Keratinocyte (primary cell): Measurements from ENCODE around the gene TPD52L1. TPM values are rescaled to one million over a fixed set of nuclear protein-coding genes. Genes with fewer than 3 reads are reported as not detected.
"Not testable (repeated sequence)": the region's sequence is repeated elsewhere in the genome, so short reads cannot be mapped to it uniquely, and the experiment has no call there.

Source experiments
- DNase-seq: peaks from one replicate; pipeline ENCODE4 v3.0.0-alpha.2; 2011; ENCODE audit warnings: low read depth, missing footprints, low spot score
- FAIRE-seq: peaks from 2 replicates; lab custom pipeline; 2011; peaks lifted over from hg19 to GRCh38; lab: Jason Lieb, UNC
- H2AFZ ChIP-seq: 2 replicates; pipeline ENCODE4 v1.6.0; 2012; ENCODE audit warnings: low read length, control low read depth, inconsistent platforms; ENCODE audit not compliant: control insufficient read depth
- H3K27ac ChIP-seq: 2 replicates; pipeline ENCODE4 v1.5.1; 2011; ENCODE audit warnings: low read length; ENCODE audit not compliant: control insufficient read depth, insufficient read depth
- H3K27me3 ChIP-seq: 3 replicates; pipeline ENCODE4 v1.6.0; 2011; ENCODE audit warnings: low read length; ENCODE audit not compliant: control insufficient read depth, insufficient read depth; ENCODE audit errors: extremely low read depth
- H3K36me3 ChIP-seq, 2 experiments: 2 replicates in 1 of 2; 3 replicates in 1 of 2; pipeline ENCODE4 v1.5.1; 2011; ENCODE audit warnings: low read length in 2 of 2, mild to moderate bottlenecking in 1 of 2; ENCODE audit not compliant: control insufficient read depth in 2 of 2, insufficient read depth in 2 of 2; ENCODE audit errors: extremely low read depth in 1 of 2
- H3K4me1 ChIP-seq: 3 replicates; pipeline ENCODE4 v1.5.1; 2011; ENCODE audit warnings: low read length; ENCODE audit not compliant: control insufficient read depth, insufficient read depth; ENCODE audit errors: extremely low read depth
- H3K4me2 ChIP-seq: 3 replicates; pipeline ENCODE4 v1.6.0; 2011; ENCODE audit warnings: low read depth, low read length; ENCODE audit not compliant: control insufficient read depth, insufficient read depth; ENCODE audit errors: extremely low read depth
- H3K4me3 ChIP-seq, 3 experiments: fragments of 200-600 bp in 1 of 3; sonication (generic) in 1 of 3; 2 replicates in 2 of 3; 3 replicates in 1 of 3; pipeline ENCODE4 v1.5.1; 2011 to 2016; ENCODE audit warnings: low read length in 3 of 3, mild to moderate bottlenecking in 3 of 3, control low read depth in 2 of 3, inconsistent platforms in 1 of 3, low read depth in 1 of 3, mixed read lengths in 1 of 3, mixed run types in 1 of 3, moderate library complexity in 1 of 3; ENCODE audit not compliant: control insufficient read depth in 2 of 3, insufficient read depth in 2 of 3; ENCODE audit errors: extremely low read depth in 1 of 3
- H3K79me2 ChIP-seq: 2 replicates; pipeline ENCODE4 v1.6.0; 2012; ENCODE audit warnings: low read length; ENCODE audit not compliant: control insufficient read depth, insufficient read depth
- H3K9ac ChIP-seq: 3 replicates; pipeline ENCODE4 v1.6.0; 2011; ENCODE audit warnings: low read length; ENCODE audit not compliant: control insufficient read depth, insufficient read depth; ENCODE audit errors: extremely low read depth
- H3K9me1 ChIP-seq: 3 replicates; pipeline ENCODE4 v1.6.0; 2011; ENCODE audit warnings: low read length; ENCODE audit not compliant: control insufficient read depth, insufficient read depth; ENCODE audit errors: extremely low read depth
- H3K9me3 ChIP-seq: 2 replicates; pipeline ENCODE4 v1.5.1; 2012; ENCODE audit warnings: low read depth, low read length; ENCODE audit not compliant: control insufficient read depth
- H4K20me1 ChIP-seq: 3 replicates; pipeline ENCODE4 v1.6.0; 2011; ENCODE audit warnings: low read length; ENCODE audit not compliant: control insufficient read depth, insufficient read depth; ENCODE audit errors: extremely low read depth
- CTCF ChIP-seq, 3 experiments: IDR thresholded peaks in 1 of 3; conservative IDR thresholded peaks in 1 of 3; optimal IDR thresholded peaks in 1 of 3; 2 replicates in 2 of 3; 3 replicates in 1 of 3; pipeline versions ENCODE3 to v1.5.1; 2011; ENCODE audit warnings: low read length in 3 of 3, mild to moderate bottlenecking in 3 of 3, moderate library complexity in 2 of 3, control low read depth in 1 of 3, inconsistent platforms in 1 of 3; ENCODE audit not compliant: insufficient read depth in 2 of 3; ENCODE audit errors: extremely low read depth in 1 of 3
- EZH2 ChIP-seq: IDR thresholded peaks from one replicate; pipeline ENCODE4 v1.6.1; 2012; ENCODE audit warnings: inconsistent platforms, mild to moderate bottlenecking, low read length, moderate library complexity
- dilution Hi-C: fragments of 300-500 bp; cut with MboI; formaldehyde crosslinking; loops from one replicate; pipeline ENCODE4 v1.7.0; 2020; ENCODE audit warnings: low sequenced_read_pairs; ENCODE audit not compliant: extremely low pct_ligation_motif_present
- polyA plus RNA-seq, 5 experiments: library from polyadenylated mRNA; depleted of rRNA in 3 of 5; stranded (reverse) in 3 of 5; stranded (forward) in 1 of 5; unstranded in 1 of 5; fragments of >200 nt; gene quantifications; 1 replicate in 1 of 5; 2 replicates in 3 of 5; 3 replicates in 1 of 5; pipeline versions ENCODE4 v1.2.1 to v1.2.3, GENCODE V29; 2011 to 2012; ENCODE audit warnings: missing spikeins in 2 of 5, low read depth in 1 of 5, low replicate concordance in 1 of 5

TPD52L1 gene
- polyA plus RNA-seq, 1 donor (not counting 4 experiments of a cell fraction or from before 2014, with no cell fraction given), result 135 TPM

DNA sequence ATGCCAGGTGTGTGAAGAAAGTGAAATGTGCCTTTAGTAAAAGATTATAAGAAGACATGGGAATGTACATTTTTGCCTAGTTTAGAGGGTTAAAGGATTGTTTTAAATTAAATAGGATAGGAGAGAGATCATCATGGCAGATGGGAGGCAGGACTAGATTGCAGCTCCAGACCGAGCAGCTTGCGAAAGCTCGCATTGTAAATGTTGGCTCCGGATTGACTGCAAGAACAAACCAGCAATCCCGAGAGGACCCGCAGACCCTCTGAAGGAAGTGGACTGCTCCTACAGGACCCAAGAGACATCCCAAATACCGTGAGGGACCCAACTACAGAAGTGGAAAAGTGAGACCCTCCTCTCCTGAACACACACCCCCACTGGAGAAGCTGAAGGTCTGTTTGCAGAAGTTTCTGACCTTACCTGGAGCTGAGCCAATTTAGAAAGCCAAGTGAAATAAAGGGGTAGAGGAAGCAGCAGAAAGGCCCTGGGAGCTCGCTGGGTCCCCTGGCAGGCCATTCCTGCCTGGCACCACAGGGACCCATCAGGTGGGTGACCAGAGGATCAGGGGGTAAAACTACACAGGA, 30.0 kb upstream of the TPD52L1 start:
- Histone ChIP-seq H3K9me1 (no peaks in the 10 kb centered on the region), H3K4me3 (peak overlapping the region in 1 of 3 experiments; percentile 29), H3K79me2 (no peaks in the 10 kb centered on the region), H2AFZ (peak overlapping the region; percentile 86), H3K4me1 (peaks cover 20% of the 10 kb centered on the region), H3K9me3 (no peaks in the 10 kb centered on the region), H3K27ac (peak overlapping the region; percentile 83), H3K4me2 (peak overlapping the region; percentile 71), H3K9ac (peak overlapping the region; percentile 65), H3K36me3 (no peaks in the 10 kb centered on the region), H3K27me3 (no peaks in the 10 kb centered on the region), H4K20me1 (no peaks in the 10 kb centered on the region)
- FAIRE-seq, result no peak
- TF ChIP-seq EZH2 (no peak), CTCF (optimal IDR thresholded peaks at IDR 0.05 in 1 of 3, IDR thresholded peaks at IDR 0.05 in 1 of 3, conservative IDR thresholded peaks at IDR 0.05 in 1 of 3; ENCODE audit: extremely low read depth in 1 of 3, insufficient read depth in 2 of 3, low read length in 3 of 3) (no peak)
- dilution Hi-C loops, result no loop called here
- no peak for DNase-seq

DNA sequence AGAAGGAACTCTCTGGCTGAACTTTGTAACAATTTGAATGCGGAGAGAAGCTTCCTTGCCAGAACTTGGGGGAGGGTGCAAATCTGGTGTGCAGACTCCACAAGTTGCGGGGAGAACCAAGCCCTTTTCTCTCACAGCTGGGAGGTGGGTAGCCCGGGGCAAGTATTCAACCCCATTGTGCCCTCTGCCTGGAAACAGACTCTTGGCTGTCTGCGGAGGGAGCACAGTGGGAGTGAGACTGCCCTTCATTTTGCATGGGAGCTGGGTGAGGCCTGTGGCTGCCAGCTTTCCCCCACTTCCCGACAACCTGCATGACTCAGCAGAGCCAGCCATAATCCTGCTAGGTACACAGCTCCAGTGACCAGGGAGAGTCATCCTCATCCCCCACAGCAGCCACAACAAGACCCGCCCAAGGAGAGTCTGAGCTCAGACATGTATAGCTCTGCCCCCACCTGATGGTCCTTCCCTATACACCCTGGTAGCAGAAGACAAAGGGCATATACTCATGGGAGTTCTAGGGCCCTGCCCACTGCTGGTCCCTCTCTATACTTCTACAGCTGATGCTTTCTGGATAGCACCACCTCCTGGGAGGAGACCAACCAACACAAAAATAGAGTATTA, 29.4 kb upstream of the TPD52L1 start:
- Histone ChIP-seq H3K4me2 (peak overlapping the region; percentile 71), H3K9ac (peak overlapping the region; percentile 65), H3K27ac (peak overlapping the region; percentile 83), H3K9me1 (no peaks in the 10 kb centered on the region), H3K36me3 (no peaks in the 10 kb centered on the region), H3K79me2 (no peaks in the 10 kb centered on the region), H3K9me3 (no peaks in the 10 kb centered on the region), H3K4me3 (peak overlapping the region in 2 of 3 experiments; percentile 26 to 29), H4K20me1 (no peaks in the 10 kb centered on the region), H2AFZ (peak overlapping the region; percentile 86), H3K27me3 (no peaks in the 10 kb centered on the region), H3K4me1 (peaks cover 20% of the 10 kb centered on the region)
- DNase-seq, result peak; percentile 85
- TF ChIP-seq CTCF (optimal IDR thresholded peaks at IDR 0.05 in 1 of 3, IDR thresholded peaks at IDR 0.05 in 1 of 3, conservative IDR thresholded peaks at IDR 0.05 in 1 of 3; ENCODE audit: extremely low read depth in 1 of 3, insufficient read depth in 2 of 3, low read length in 3 of 3) (peak in 1 of 3 experiments; percentile 25), EZH2 (no peak)
- dilution Hi-C loops, result no loop called here
- FAIRE-seq, result peak; percentile 98

DNA sequence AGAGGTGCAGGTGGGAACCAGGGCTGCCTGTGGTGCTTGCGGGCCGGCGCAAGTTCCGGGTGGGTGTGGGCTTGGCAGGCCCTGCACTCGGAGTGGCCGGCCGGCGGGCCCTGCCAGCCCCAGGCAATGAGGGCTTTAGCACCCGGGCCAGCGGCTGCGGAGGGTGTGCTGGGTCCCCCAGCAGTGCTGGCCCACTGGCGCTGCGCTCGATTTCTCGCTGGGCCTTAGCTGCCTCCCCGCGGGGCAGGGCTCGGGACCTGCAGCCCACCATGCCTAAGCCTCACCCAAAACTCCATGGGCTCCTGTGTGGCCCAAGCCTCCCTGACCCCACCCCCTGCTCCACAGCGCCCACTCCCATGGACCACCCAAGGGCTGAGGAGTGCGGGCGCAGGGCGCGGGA, 27.7 kb upstream of the TPD52L1 start:
- H3K9ac ChIP-seq, dilution Hi-C loops, H3K27me3 ChIP-seq, H3K36me3 ChIP-seq, H3K4me3 ChIP-seq, H3K9me1 ChIP-seq, H3K9me3 ChIP-seq, H3K79me2 ChIP-seq, H3K27ac ChIP-seq, H4K20me1 ChIP-seq, DNase-seq, H3K4me2 ChIP-seq, FAIRE-seq, H2AFZ ChIP-seq: not testable (repeated sequence)
- H3K4me1 ChIP-seq, result peaks cover 20% of the 10 kb centered on the region
